Left ventricle myocardium inferior (tissue), 1 donor: ENCODE results near the gene TECR. TPM values are rescaled to one million over a fixed set of nuclear protein-coding genes. Genes with fewer than 3 reads are reported as not detected.
A peak's percentile ranks its signal among the peaks of the same experiment; 100 is the strongest.

Source experiments
- DNase-seq: peaks from one replicate; pipeline ENCODE4 v3.0.0-alpha.2; 2020
- H3K27ac ChIP-seq: fragments of 200-600 bp; replicated peaks from 2 replicates; pipeline ENCODE4 v1.8.0; 2021
- H3K27me3 ChIP-seq: fragments of 200-600 bp; 2 replicates; pipeline ENCODE4 v1.8.0; 2021; ENCODE audit warnings: low read depth
- H3K36me3 ChIP-seq: fragments of 200-600 bp; 2 replicates; pipeline ENCODE4 v1.8.0; 2021
- H3K4me1 ChIP-seq: fragments of 200-600 bp; 2 replicates; pipeline ENCODE4 v1.8.0; 2021
- H3K4me3 ChIP-seq: fragments of 200-600 bp; 2 replicates; pipeline ENCODE4 v1.8.0; 2021; ENCODE audit warnings: mild to moderate bottlenecking, moderate library complexity
- H3K9me3 ChIP-seq: fragments of 200-600 bp; replicated peaks from 2 replicates; pipeline ENCODE4 v1.8.0; 2021
- CTCF ChIP-seq: fragments of 200-600 bp; IDR thresholded peaks from 2 replicates; pipeline ENCODE4 v1.8.0; 2021; ENCODE audit warnings: antibody characterized with exemption, mild to moderate bottlenecking, borderline replicate concordance
- intact Hi-C: fragments of 100-400 bp; cut with micrococcal nuclease; formaldehyde crosslinking; loops from one replicate; pipeline ENCODE4 v1.11.0; 2022
- total RNA-seq: library from RNA; stranded (reverse); fragmentation: NEBNext Ultra II Directional; extraction: Animal tissue kit (Norgen Biotek cat#: 25700); gene quantifications from one replicate; pipeline ENCODE4 v1.2.1, GENCODE V29; 2021
- donor health status: DM: no; HTN: yes; CAD: no; lungs with severe emphysema.

Gene TECR
- total RNA-seq, 1 donor from 2014 or later = 69.3 TPM

DNA sequence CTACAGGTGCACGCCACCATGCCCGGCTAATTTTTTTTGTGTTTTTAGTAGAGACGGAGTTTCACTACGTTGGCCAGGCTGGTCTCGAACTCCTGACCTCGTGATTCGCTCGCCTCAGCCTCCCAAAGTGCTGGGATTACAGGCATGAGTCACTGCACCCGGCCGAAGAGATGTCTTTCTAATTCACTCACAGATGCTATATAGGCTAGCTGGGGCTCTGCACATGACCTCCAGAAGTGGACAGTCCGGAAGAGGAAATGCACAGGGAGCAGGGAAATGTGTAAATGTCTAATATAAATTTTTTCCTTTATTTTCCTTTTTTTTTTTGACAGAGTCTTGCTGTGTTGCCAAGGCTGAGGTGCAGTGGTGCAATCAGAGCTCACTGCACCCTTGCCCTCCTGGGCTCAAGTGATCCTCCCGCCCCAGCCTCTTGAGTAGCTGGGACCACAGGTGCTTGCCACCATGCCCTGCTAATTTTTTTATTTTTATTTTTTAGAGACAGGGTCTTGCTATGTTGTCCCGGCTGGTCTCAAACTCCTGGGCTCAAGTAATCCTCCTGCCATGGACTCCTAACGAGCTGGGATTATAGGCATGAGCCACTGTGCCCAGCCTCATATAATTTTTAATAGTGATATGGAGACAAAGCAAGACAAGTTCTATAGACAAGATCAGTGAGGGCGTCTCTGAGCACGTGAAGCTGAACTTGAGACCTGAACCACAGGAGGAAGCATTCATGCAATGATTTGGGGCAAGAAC is 41.8 kb upstream of the TECR start:
- DNase-seq = no peak
- Histone ChIP-seq H3K36me3 (peaks cover 72% of the 10 kb centered on the region), H3K27me3 (no peaks in the 10 kb centered on the region), H3K4me3 (no peak overlapping the region), H3K27ac (no peak overlapping the region), H3K4me1 (peaks cover 6% of the 10 kb centered on the region), H3K9me3 (no peaks in the 10 kb centered on the region)
- no peak for TF ChIP-seq CTCF
- intact Hi-C loops = no loop called here

DNA sequence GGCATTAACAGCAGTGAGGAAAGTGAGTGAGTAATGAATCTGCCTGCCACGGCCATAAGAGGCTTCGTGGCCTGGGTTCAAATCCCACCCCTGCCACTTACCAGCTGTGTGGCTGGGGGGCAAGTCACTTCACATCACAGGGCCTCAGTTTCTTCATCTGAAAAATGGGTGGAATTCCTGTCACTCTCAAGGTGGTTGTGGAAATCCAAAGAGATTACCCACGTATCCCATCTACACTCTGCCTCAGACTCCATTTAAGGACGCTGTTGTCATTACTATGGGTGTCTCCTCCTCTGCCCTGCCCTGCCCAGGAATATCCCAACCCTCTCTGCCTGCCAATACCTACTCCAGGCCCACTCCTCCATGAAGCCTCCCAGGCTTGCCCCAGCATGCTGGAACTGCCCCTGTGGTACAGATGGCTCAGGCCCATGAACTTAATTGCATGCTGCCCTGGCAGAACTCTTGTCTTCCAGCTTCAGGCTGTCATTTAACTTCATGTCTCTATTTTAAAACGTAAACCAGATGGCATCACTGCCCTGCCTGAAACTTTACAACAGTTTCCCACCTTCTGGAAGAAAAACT is 36.5 kb upstream of the TECR start:
- H3K4me3 ChIP-seq = no peak overlapping the region
- H3K36me3 ChIP-seq = peaks cover 41% of the 10 kb centered on the region
- DNase-seq = no peak
- no peak overlapping the region for H3K27ac ChIP-seq
- no peaks in the 10 kb centered on the region for H3K27me3 ChIP-seq
- H3K4me1 ChIP-seq = peaks cover 29% of the 10 kb centered on the region
- H3K9me3 ChIP-seq = no peaks in the 10 kb centered on the region
- TF ChIP-seq CTCF = no peak
- intact Hi-C loops = no loop called here

DNA sequence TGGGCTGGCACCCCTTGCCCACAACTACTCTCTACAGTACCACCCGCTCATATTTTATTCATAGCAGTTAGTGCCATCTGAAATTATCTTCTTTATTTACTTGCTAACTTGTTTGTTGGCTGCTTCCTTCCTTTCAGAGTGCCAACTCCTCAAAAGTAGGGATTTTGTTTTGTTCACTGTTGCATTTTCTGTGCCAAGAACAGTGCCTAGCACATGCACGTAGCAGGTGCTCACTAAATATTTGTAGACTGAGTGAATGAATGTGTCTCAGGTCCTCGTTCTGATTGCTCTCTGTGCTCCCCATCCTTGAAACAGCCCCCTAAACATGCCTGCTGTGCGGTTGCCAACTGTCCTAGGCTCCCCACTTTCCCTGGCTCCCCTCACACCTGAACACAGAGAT is 35.0 kb upstream of the TECR start:
- no peak for DNase-seq
- peak overlapping the region; percentile 96 for H3K4me3 ChIP-seq
- H3K4me1 ChIP-seq = peaks cover 30% of the 10 kb centered on the region
- H3K9me3 ChIP-seq = no peaks in the 10 kb centered on the region
- intact Hi-C loops = no loop called here
- no peak overlapping the region for H3K27ac ChIP-seq
- no peak for TF ChIP-seq CTCF
- H3K36me3 ChIP-seq = peaks cover 25% of the 10 kb centered on the region
- no peaks in the 10 kb centered on the region for H3K27me3 ChIP-seq

DNA sequence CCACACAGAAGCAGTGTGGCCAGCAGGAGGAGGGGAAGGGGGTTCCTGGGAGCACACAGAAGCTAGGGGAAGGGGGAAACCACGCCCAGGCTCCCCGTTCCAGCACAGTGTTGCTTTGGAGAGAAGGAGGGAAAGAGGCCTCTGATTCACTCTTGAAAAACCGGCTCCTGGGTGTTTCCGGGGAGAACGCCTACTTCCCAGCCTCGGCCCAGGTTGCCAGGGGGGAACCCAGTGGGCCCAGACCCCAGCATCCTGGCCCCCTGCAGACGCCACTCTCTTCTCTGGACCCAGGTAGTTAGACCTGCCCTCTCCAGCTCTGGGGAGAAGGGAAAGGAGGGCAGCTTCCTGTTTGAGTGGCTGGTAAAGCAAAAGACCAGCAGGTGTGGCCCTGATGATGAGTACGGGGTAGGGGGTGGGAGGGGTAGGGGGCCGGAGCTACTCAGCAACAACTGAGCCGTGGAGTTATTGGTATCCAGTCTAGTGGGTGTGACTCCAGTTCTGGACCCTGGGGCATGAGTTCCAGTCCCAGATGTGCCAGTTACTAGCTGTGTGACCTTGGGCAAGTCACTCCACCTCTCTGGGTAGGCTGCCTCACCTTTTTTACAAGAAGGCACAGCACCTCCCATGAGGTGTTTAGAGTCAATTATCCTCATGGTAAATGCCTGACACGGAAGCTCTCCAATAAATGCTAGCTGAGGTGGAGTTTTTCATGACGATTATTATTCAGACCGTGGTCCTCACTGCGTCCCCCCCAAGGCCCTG is 34.3 kb upstream of the TECR start:
- H3K4me1 ChIP-seq = peaks cover 30% of the 10 kb centered on the region
- TF ChIP-seq CTCF = no peak
- peak overlapping the region; percentile 96 for H3K4me3 ChIP-seq
- DNase-seq = no peak
- H3K27ac ChIP-seq = peak overlapping the region; percentile 83
- H3K27me3 ChIP-seq = no peaks in the 10 kb centered on the region
- H3K36me3 ChIP-seq = peaks cover 20% of the 10 kb centered on the region
- H3K9me3 ChIP-seq = no peaks in the 10 kb centered on the region
- intact Hi-C loops = no loop called here

DNA sequence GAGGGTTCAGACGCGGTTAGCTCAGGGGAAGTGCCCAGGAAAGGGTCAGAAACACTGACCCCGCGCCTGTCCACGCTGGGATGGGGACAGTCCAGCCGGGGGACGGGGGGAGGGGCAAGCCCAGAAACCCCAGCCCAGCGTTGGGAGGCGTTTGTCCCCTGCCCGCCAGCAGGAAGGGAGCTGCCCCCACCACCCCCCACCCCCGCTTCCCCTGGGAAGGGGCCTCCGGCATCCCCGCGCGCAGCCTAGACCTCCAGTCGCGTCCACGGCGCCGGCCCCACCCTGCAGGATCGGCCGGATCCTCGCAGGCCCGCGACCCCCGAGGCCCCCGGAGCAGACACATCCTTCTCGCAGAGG is 33.7 kb upstream of the TECR start:
- peaks cover 30% of the 10 kb centered on the region for H3K4me1 ChIP-seq

More for the DNA sequence above, 33.7 kb upstream of the TECR start:
- intact Hi-C loops = no loop called here
- TF ChIP-seq CTCF = no peak
- H3K27ac ChIP-seq = peak overlapping the region; percentile 83
- DNase-seq = no peak
- no peaks in the 10 kb centered on the region for H3K27me3 ChIP-seq
- H3K36me3 ChIP-seq = peaks cover 15% of the 10 kb centered on the region
- H3K4me3 ChIP-seq = peak overlapping the region; percentile 96
- H3K9me3 ChIP-seq = no peaks in the 10 kb centered on the region
